GM19193 (cell line): ENCODE data around the gene NIT2.

Experiments used
- POLR2A ChIP-seq: IDR thresholded peaks from 4 replicates; pipeline ENCODE4 v1.6.1; 2011; ENCODE audit not compliant: insufficient read depth, insufficient read length; ENCODE audit errors: extremely low read depth

NIT2 gene

GRCh38 chr3:100330651-100331050, 3.9 kb upstream of the NIT2 start:
- TF ChIP-seq POLR2A: no peak

GRCh38 chr3:100331660-100332059, 2.9 kb upstream of the NIT2 start:
- TF ChIP-seq POLR2A: no peak

- TF ChIP-seq POLR2A: no peak
Measured at GRCh38 chr3:100333051-100333450, 1.5 kb upstream of the NIT2 start.

GRCh38 chr3:100333970-100334487, 528 bp upstream of the NIT2 start:
- TF ChIP-seq POLR2A: no peak

GRCh38 chr3:100335434-100335833, 877 bp downstream of the NIT2 start:
- TF ChIP-seq POLR2A: no peak

- TF ChIP-seq POLR2A: no peak
Measured at GRCh38 chr3:100338911-100339310, 4.4 kb downstream of the NIT2 start.

- TF ChIP-seq POLR2A: no peak
Measured at GRCh38 chr3:100339786-100340185, 5.2 kb downstream of the NIT2 start.

- TF ChIP-seq POLR2A: no peak
Measured at GRCh38 chr3:100340527-100340926, 6.0 kb downstream of the NIT2 start.

- TF ChIP-seq POLR2A: no peak
Measured at GRCh38 chr3:100348727-100349126, 14.2 kb downstream of the NIT2 start.

- no peak for TF ChIP-seq POLR2A
Measured at GRCh38 chr3:100352296-100353231, 18.0 kb downstream of the NIT2 start.

- no peak for TF ChIP-seq POLR2A
Measured at GRCh38 chr3:100354850-100355249, 20.3 kb downstream of the NIT2 start.

GRCh38 chr3:100358413-100358812, 23.9 kb downstream of the NIT2 start:
- no peak for TF ChIP-seq POLR2A

GRCh38 chr3:100359035-100359434, 24.5 kb downstream of the NIT2 start:
- TF ChIP-seq POLR2A: no peak

- TF ChIP-seq POLR2A: no peak
Measured at GRCh38 chr3:100360757-100361496, 26.4 kb downstream of the NIT2 start.

- no peak for TF ChIP-seq POLR2A
Measured at GRCh38 chr3:100361897-100362296, 27.3 kb downstream of the NIT2 start.
